ENCODE measurements around the gene STX4.

The STX4 gene

GRCh38 chr16:31032736-31033708 is at the start of gene STX4:
Gene STX4, plus strand, starts transcription at chr16:31033558. Its CDS starts 248 bp downstream, at chr16:31033806.
- peak; percentile 97 for DNase-seq

DNA sequence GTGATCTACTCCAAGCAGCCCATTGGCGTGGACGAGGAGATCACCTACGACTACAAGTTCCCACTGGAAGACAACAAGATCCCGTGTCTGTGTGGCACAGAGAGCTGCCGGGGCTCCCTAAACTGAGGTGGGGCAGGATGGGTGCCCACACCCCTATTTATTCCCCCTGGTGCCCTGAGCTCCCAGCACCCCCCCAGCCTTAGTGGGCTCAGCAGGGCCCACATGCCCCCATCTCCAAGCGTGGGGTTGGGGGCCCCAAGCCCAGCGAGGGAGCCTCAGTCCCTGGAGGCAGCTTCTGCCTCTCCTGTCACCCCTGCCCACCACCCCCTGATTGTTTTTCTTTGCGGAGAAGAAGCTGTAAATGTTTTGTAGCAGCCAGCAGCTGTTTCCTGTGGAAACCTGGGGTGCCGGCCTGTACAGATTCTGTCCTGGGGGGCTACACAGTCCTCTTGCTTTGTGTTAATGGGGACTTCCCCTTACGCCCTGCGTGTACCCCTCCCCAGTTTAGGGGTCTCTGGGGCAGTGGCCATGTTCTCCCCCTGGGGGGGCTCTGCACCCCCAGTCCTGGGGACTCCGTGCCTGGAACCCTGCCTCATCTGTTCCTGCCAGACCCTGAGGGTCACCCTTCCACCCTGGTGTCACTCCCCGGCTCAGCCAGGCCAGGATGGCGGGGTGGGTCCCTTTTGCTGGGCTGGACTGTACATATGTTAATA is 49.3 kb upstream of the STX4 start:
- no peak for DNase-seq

DNA sequence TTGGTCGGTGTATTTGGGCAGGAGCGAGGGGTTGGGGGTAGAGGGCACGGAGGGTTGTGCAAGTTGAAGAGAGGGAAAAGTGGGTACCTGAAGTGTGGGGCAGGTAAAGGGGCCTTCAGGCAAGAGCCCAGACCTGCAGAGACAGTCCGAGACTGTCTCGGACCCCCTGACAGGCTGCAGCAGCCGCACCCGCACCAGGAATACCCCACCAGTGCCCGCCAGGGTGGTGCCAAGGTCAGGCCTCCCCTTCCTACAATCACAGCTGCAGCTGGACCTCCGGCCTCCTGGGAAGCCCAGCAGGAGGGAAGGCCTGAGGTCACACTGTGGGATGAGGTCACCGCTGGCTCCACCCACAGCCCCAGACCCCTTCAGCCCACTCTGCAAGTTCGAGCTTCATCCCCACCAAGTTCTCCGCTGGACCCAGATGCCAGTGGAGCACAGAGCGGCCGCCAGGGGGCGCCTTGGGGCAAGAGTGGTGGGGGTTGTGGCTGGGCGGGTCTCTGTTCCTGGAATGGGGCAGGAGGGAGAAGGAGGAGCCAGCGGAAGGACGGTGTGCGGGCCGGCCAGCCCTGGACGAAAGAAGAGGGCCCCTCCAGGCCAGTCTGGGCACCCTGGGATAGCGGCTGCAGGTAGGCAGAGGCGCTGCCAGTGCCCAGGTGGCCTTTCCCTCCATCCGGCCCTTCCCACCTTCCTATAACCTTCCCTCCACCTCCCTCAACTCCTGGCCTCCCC is 48.5 kb upstream of the STX4 start, which contains the start of gene HSD3B7:
TSS of gene HSD3B7 (plus strand) at position 539 of the 732 bp plus-strand sequence. CDS start 452 bp downstream, outside the sequence.
- DNase-seq = peak; percentile 75 to 77

GRCh38 chr16:30985401-30986128 is 47.8 kb upstream of the STX4 start:
- DNase-seq = no peak

GRCh38 chr16:30986129-30986991 is 47.0 kb upstream of the STX4 start:
- DNase-seq = no peak

- DNase-seq = no peak
These were observed 45.7 kb upstream of the STX4 start for GRCh38 chr16:30987581-30988190.

DNA sequence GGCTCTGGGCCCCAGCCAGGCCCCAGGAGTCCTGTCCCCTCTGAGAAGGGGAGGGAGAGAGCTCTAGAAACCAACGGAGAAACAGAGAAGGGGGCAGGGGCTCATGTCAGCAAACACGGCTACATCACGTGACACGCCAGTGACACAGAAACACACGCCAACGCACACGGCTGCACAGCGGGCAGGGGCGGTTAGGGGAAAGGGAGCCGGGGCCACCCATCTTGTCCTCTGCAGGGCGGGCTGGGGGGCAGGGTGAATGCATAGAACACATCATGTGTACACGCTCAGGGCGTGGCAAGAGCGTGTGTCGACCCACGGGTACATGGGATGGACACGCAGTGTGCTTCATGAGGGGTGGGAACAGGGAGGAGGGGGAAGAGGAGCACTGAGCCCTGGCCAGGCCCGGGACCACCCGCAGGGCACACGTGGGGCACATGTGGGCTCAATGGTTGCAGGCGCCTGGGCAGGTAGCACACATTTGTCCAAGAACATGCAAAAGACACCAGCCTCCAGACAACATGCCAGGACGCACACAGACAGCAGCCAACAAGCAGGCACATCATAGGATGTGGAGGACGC is 43.8 kb upstream of the STX4 start:
- no peak for DNase-seq

- DNase-seq = no peak
These were observed 43.3 kb upstream of the STX4 start for GRCh38 chr16:30990105-30990504.

DNA sequence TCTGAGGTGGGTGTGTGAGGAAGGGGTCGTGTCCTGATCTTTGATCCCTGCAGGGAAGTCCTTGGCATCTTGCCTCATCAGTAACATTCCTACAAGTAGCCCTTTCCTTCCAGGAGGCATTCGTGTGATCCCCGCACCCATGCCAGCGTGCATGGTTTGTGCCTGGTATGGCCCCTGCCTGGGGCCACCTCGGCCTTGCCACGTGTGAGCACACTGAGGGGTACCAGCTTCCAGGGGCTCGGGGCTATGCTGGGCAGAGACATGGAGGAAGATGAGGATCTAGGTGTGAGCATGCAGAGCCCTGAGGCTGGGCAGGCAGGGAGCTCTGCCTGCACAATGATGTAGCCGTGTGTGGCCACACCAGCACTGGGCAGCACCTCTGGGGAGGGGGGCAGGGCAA is 42.3 kb upstream of the STX4 start:
- DNase-seq = no peak

- no peak for DNase-seq
These were observed 41.0 kb upstream of the STX4 start for GRCh38 chr16:30992276-30992780.

DNA sequence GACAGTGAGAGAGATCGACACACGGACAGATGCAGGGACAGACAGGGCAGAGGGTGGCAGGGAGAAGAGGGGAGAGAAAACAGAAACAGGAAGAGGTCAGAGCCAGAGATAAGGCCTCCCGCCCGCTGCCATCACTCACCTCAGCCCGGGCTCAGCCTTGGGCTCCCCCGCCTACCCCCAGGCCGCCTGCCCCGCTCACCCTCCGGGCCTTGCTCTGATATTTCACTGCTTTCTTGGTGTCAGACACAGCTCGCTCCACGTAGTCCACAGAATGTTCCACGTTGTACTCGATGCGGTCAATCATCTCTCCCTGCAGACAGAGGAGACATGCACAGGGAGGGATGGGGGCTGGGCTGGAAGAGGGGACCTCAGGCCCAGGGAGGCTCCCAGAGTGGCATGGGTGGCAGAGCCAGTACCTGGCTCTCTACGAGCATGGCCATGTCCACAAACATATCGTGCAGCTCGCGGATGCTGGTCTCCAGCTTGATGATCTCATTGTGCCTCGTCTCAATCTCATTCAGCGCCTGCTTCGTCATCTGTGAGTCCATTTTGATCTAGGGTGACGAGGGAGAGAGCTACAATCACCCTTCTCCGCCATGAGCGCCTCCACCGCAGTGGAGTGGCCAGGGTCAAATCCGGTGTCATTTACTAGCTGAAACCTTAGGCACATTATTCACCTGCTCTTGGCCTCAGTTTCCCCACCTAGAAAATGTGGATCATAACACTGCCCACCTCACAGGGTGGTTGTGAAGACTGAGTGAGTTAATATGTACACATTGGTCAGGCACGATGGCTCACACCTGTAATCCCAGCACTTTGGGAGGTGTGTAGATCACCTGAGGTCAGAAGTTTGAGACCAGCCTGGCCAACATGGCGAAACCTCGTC is 40.2 kb upstream of the STX4 start:
- DNase-seq = no peak

- no peak for DNase-seq
These were observed 37.4 kb upstream of the STX4 start for GRCh38 chr16:30995927-30996323.

- no peak for DNase-seq
These were observed 36.9 kb upstream of the STX4 start for GRCh38 chr16:30996324-30996984.

GRCh38 chr16:30996985-30997724 is 36.2 kb upstream of the STX4 start:
- DNase-seq = peak; percentile 75 to 76

DNA sequence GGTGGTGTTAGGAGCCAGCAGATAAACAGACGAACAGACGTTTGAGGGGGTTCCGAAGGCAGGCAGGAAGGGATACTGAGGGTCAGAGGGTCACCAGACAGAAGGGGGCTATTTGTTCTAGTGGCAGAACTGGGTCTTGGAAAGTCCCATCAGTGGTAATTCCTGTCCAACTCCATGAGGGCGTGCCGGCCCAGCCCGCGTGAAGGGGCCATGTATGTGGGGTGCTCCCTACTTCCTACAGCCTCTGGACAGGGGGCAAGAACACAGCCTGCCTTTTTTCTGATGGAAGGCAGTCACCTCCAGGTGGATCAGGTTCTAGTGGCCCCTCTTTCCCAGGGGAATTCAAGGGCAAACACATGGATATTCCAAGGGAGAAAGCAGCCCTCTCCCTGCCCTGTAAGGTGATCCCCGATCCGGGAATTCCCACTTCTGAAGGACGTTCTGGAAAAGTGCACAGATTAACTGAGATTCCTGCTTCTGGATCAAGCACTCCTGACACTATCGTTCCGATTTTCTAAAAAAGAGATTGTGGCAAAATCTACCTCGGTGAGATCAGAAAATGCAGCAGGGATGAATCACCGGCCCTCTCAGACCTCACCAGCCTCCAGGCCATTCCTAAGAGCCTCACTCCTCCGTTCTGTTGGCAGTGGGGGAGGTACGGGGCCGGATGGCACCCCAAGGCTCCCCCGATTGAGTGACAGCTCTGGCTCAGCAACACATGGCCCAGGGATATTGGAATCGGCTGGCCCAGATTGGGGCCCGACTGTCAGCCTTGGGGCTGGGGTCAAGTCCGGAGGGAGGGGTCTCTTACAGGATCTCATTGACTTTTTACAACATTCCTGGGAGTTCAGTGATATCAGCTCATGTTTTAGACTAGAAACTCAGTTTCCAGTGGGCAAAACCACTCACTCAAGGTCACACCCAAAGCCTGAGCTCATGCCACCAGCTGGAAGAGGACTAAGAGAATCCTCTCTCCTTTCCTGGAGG is 35.3 kb upstream of the STX4 start:
- no peak for DNase-seq

Data from activated CD4-positive, alpha-beta T cell treated with anti-CD3 and anti-CD28 coated beads, Interleukin-2, amount 50 U/mL, for 4 hours (primary cell).